Measurements from ENCODE around the gene TMC7. TPM values are rescaled to one million over a fixed set of nuclear protein-coding genes. Genes with fewer than 3 reads are reported as not detected.

The TMC7 gene
- total and polyA plus RNA-seq, 9 of the 15 experiments (the other 6 are each of a cell fraction or from before 2014, with no cell fraction given), result 0.08 to 2.0 (median 1.5) TPM

DNA sequence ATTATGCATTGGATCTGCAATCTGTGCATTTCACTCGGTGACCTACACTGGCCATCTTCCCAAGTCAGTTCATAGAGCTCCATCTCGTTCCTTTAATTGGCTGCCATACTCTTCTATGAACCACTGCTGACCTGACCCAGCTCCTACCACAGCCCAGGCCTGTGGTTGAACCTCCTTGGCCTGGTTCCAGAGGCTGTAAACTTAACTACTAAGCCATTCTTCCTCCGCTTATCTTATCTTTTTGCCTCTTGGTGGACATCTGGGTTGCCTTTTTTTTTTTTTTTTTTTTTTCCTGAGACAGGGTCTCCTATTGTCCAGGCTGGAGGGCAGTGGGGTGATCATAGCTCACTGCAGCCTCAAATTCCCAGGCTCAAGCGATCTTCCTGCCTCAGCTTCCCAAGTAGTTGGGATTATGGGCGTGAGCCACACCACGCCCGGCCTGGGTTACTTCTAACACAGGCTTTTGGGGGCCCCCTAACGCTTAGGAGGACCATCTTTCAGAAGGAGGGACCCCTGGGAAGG is 102.0 kb downstream of the TMC7 start (continued):
- TF ChIP-seq, protein P1, sequence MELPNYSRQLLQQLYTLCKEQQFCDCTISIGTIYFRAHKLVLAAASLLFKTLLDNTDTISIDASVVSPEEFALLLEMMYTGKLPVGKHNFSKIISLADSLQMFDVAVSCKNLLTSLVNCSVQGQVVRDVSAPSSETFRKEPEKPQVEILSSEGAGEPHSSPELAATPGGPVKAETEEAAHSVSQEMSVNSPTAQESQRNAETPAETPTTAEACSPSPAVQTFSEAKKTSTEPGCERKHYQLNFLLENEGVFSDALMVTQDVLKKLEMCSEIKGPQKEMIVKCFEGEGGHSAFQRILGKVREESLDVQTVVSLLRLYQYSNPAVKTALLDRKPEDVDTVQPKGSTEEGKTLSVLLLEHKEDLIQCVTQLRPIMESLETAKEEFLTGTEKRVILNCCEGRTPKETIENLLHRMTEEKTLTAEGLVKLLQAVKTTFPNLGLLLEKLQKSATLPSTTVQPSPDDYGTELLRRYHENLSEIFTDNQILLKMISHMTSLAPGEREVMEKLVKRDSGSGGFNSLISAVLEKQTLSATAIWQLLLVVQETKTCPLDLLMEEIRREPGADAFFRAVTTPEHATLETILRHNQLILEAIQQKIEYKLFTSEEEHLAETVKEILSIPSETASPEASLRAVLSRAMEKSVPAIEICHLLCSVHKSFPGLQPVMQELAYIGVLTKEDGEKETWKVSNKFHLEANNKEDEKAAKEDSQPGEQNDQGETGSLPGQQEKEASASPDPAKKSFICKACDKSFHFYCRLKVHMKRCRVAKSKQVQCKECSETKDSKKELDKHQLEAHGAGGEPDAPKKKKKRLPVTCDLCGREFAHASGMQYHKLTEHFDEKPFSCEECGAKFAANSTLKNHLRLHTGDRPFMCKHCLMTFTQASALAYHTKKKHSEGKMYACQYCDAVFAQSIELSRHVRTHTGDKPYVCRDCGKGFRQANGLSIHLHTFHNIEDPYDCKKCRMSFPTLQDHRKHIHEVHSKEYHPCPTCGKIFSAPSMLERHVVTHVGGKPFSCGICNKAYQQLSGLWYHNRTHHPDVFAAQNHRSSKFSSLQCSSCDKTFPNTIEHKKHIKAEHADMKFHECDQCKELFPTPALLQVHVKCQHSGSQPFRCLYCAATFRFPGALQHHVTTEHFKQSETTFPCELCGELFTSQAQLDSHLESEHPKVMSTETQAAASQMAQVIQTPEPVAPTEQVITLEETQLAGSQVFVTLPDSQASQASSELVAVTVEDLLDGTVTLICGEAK (IDR thresholded peaks at IDR 0.05), result no peak
- TF ChIP-seq, protein P1 (CRISPR knock-in tag; IDR thresholded peaks at IDR 0.05), result no peak
- no peak for TF ChIP-seq EHMT2 (IDR thresholded peaks at IDR 0.05)
- TF ChIP-seq SREBF1 (IDR thresholded peaks at IDR 0.05; ENCODE audit: borderline replicate concordance, low read depth, low read length), result no peak
- TF ChIP-seq, protein P2, sequence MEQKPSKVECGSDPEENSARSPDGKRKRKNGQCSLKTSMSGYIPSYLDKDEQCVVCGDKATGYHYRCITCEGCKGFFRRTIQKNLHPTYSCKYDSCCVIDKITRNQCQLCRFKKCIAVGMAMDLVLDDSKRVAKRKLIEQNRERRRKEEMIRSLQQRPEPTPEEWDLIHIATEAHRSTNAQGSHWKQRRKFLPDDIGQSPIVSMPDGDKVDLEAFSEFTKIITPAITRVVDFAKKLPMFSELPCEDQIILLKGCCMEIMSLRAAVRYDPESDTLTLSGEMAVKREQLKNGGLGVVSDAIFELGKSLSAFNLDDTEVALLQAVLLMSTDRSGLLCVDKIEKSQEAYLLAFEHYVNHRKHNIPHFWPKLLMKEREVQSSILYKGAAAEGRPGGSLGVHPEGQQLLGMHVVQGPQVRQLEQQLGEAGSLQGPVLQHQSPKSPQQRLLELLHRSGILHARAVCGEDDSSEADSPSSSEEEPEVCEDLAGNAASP (IDR thresholded peaks at IDR 0.05), result no peak
- TF ChIP-seq HDAC3 (IDR thresholded peaks at IDR 0.05; ENCODE audit: borderline replicate concordance, partially characterized antibody), result no peak
- peak; percentile 82 for TF ChIP-seq SMARCA4 (IDR thresholded peaks at IDR 0.05)
- peak; percentile 66; the same call in 1 of the 2 replicates for TF ChIP-seq MTA2 (IDR thresholded peaks at IDR 0.05; ENCODE audit: low read depth)
- TF ChIP-seq ZNF785 (CRISPR knock-in tag; IDR thresholded peaks at IDR 0.05), result no peak
- no peak for TF ChIP-seq WHSC1 (IDR thresholded peaks at IDR 0.05; ENCODE audit: low read length)
- TF ChIP-seq, protein P3, sequence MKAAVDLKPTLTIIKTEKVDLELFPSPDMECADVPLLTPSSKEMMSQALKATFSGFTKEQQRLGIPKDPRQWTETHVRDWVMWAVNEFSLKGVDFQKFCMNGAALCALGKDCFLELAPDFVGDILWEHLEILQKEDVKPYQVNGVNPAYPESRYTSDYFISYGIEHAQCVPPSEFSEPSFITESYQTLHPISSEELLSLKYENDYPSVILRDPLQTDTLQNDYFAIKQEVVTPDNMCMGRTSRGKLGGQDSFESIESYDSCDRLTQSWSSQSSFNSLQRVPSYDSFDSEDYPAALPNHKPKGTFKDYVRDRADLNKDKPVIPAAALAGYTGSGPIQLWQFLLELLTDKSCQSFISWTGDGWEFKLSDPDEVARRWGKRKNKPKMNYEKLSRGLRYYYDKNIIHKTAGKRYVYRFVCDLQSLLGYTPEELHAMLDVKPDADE (conservative IDR thresholded peaks at IDR 0.05; ENCODE audit: control insufficient read depth, low read depth, low read length), result no peak
- TF ChIP-seq RCOR1 (IDR thresholded peaks at IDR 0.05; ENCODE audit: borderline replicate concordance in 1 of 2, low read depth in 2 of 2, low read length in 2 of 2), result peak in 1 of 2 experiments; percentile 94; a peak in 2 of 4 replicates
- TF ChIP-seq HMG20A (CRISPR knock-in tag; conservative IDR thresholded peaks at IDR 0.05), result no peak
- TF ChIP-seq POLR2A (conservative IDR thresholded peaks at IDR 0.05), result no peak
- no peak for TF ChIP-seq EZH2 (IDR thresholded peaks at IDR 0.05; ENCODE audit: borderline replicate concordance, low read depth, low read length)
- peak; percentile 31; the same call in 1 of the 2 replicates for TF ChIP-seq BCOR (IDR thresholded peaks at IDR 0.05)
- TF ChIP-seq SMAD1 (IDR thresholded peaks at IDR 0.05; ENCODE audit: low read depth, low read length, partially characterized antibody), result peak; percentile 26
- no peak for TF ChIP-seq ZNF274 (IDR thresholded peaks at IDR 0.05; ENCODE audit: borderline replicate concordance, low read depth, low read length)

Measured in K562 (cell line).